ENCODE data around the gene STAC3. TPM values are rescaled to one million over a fixed set of nuclear protein-coding genes. Genes with fewer than 3 reads are reported as not detected.

STAC3 gene
- total and polyA plus RNA-seq, 9 of the 15 experiments (the other 6 are each of a cell fraction or from before 2014, with no cell fraction given), result 0.45 to 6.4 (median 3.3) TPM

DNA sequence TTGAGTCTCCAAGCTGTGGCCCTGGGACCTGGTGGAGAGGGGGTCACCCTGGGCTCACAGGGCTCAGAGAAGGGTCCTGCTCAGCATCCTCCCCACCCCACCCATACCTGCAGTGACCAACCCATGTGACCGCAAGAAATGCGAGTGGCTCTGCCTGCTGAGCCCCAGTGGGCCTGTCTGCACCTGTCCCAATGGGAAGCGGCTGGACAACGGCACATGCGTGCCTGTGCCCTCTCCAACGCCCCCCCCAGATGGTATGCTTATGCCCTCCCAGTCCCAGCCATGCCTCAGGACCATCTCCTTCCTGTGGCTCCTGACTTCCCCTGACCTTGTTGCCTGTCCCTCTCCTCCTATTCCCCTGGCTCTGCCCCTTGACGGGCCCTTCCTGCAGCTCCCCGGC, 41.1 kb downstream of the STAC3 start (continued):
- TF ChIP-seq, protein P1, sequence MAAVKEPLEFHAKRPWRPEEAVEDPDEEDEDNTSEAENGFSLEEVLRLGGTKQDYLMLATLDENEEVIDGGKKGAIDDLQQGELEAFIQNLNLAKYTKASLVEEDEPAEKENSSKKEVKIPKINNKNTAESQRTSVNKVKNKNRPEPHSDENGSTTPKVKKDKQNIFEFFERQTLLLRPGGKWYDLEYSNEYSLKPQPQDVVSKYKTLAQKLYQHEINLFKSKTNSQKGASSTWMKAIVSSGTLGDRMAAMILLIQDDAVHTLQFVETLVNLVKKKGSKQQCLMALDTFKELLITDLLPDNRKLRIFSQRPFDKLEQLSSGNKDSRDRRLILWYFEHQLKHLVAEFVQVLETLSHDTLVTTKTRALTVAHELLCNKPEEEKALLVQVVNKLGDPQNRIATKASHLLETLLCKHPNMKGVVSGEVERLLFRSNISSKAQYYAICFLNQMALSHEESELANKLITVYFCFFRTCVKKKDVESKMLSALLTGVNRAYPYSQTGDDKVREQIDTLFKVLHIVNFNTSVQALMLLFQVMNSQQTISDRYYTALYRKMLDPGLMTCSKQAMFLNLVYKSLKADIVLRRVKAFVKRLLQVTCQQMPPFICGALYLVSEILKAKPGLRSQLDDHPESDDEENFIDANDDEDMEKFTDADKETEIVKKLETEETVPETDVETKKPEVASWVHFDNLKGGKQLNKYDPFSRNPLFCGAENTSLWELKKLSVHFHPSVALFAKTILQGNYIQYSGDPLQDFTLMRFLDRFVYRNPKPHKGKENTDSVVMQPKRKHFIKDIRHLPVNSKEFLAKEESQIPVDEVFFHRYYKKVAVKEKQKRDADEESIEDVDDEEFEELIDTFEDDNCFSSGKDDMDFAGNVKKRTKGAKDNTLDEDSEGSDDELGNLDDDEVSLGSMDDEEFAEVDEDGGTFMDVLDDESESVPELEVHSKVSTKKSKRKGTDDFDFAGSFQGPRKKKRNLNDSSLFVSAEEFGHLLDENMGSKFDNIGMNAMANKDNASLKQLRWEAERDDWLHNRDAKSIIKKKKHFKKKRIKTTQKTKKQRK (IDR thresholded peaks at IDR 0.05; ENCODE audit: borderline replicate concordance, low read depth, low read length), result no peak
- no peak for TF ChIP-seq RBM22 (IDR thresholded peaks at IDR 0.05; ENCODE audit: low read depth, low read length, poor library complexity, severe bottlenecking)
- TF ChIP-seq, protein P2, sequence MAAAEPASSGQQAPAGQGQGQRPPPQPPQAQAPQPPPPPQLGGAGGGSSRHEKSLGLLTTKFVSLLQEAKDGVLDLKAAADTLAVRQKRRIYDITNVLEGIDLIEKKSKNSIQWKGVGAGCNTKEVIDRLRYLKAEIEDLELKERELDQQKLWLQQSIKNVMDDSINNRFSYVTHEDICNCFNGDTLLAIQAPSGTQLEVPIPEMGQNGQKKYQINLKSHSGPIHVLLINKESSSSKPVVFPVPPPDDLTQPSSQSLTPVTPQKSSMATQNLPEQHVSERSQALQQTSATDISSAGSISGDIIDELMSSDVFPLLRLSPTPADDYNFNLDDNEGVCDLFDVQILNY (CRISPR knock-in tag; IDR thresholded peaks at IDR 0.05), result no peak
- TF ChIP-seq RBM39 (optimal IDR thresholded peaks at IDR 0.05; ENCODE audit: low read depth, low read length), result no peak
- TF ChIP-seq, protein P3, sequence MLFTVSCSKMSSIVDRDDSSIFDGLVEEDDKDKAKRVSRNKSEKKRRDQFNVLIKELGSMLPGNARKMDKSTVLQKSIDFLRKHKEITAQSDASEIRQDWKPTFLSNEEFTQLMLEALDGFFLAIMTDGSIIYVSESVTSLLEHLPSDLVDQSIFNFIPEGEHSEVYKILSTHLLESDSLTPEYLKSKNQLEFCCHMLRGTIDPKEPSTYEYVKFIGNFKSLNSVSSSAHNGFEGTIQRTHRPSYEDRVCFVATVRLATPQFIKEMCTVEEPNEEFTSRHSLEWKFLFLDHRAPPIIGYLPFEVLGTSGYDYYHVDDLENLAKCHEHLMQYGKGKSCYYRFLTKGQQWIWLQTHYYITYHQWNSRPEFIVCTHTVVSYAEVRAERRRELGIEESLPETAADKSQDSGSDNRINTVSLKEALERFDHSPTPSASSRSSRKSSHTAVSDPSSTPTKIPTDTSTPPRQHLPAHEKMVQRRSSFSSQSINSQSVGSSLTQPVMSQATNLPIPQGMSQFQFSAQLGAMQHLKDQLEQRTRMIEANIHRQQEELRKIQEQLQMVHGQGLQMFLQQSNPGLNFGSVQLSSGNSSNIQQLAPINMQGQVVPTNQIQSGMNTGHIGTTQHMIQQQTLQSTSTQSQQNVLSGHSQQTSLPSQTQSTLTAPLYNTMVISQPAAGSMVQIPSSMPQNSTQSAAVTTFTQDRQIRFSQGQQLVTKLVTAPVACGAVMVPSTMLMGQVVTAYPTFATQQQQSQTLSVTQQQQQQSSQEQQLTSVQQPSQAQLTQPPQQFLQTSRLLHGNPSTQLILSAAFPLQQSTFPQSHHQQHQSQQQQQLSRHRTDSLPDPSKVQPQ (CRISPR knock-in tag; IDR thresholded peaks at IDR 0.05; ENCODE audit: borderline replicate concordance), result no peak
- TF ChIP-seq, protein P4, sequence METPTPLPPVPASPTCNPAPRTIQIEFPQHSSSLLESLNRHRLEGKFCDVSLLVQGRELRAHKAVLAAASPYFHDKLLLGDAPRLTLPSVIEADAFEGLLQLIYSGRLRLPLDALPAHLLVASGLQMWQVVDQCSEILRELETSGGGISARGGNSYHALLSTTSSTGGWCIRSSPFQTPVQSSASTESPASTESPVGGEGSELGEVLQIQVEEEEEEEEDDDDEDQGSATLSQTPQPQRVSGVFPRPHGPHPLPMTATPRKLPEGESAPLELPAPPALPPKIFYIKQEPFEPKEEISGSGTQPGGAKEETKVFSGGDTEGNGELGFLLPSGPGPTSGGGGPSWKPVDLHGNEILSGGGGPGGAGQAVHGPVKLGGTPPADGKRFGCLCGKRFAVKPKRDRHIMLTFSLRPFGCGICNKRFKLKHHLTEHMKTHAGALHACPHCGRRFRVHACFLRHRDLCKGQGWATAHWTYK (CRISPR knock-in tag; IDR thresholded peaks at IDR 0.05), result no peak
- TF ChIP-seq TAF9B (IDR thresholded peaks at IDR 0.05; ENCODE audit: partially characterized antibody), result no peak
